Measurements from ENCODE around the gene CPSF6.

CPSF6 gene

DNA sequence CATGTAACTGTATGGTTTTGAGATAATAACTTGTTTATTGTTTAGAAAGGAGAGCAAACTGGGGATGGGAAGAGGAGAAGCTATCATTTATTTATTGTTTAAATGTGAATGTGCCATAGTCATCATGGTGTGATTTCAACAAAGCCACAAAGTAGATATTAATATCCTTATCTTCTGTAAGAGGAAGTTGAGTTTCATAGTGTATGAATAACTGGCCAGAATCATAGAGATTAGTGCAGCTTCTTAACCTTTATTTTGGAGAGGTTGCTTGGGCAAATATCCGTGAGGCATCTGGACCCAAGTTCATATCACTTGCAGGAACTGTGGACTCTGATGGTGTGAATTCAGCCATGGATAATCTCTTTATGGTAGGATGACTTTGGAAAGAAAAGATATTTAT, 82.0 kb downstream of the CPSF6 start:
- DNase-seq (ENCODE audit: low read depth): no peak
